HG03469 (cell line): Measurements from ENCODE around the gene ANKRD7.

Experiments
- ATAC-seq: cut with Tn5 transposase; IDR thresholded peaks from one replicate; pipeline ENCODE4 v1.9.1; 2021; ENCODE audit warnings: mild to moderate bottlenecking, moderate library complexity, moderate number of reproducible peaks; ENCODE audit not compliant: unreplicated experiment

Gene ANKRD7, protein sequence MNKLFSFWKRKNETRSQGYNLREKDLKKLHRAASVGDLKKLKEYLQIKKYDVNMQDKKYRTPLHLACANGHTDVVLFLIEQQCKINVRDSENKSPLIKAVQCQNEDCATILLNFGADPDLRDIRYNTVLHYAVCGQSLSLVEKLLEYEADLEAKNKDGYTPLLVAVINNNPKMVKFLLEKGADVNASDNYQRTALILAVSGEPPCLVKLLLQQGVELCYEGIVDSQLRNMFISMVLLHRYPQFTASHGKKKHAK

GRCh38 chr7:118224521-118224920, at the start of gene ANKRD7:
ANKRD7 (plus strand) TSS chr7:118224704; CDS start chr7:118224831, 127 bp downstream.
- ATAC-seq: no peak

DNA sequence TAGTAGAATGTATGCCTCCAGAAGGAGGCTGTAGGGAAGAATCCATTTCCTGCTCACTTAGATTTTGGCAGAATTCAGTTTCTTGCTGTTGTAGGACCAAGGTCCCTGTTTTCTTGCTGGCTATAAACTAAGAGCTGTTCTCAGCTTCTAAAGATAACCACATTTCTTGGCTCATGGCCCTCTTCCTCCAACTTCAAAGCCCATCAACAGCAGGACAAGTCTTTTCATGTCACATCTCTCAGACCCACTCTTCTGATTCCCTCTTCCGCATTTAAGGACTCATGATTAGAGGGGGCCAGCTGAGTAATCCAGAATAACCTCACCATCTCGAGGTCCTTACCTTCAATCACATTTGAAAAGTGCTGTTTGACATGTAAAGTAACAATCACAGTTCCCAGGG, 48.8 kb upstream of the ANKRD7 start:
- no peak for ATAC-seq

DNA sequence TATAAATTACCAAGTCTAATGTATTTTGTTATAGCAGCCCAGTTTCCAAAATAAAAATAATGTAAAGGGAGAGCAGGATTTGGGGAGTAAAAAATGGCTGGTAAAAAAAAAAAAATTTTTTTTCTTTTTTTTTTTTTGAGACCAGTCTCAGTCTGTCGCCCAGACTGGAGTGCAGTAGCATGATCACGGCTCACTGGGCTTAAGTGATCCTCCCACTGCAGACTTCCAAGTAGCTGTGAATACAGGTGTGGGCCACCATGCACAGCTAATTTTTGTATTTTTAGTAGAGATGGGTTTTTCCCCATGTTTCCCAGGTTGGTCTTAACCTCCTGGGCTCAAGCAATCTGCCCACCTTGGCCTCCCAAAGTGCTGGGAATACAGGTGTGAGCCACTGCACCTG, 45.3 kb upstream of the ANKRD7 start:
- no peak for ATAC-seq

DNA sequence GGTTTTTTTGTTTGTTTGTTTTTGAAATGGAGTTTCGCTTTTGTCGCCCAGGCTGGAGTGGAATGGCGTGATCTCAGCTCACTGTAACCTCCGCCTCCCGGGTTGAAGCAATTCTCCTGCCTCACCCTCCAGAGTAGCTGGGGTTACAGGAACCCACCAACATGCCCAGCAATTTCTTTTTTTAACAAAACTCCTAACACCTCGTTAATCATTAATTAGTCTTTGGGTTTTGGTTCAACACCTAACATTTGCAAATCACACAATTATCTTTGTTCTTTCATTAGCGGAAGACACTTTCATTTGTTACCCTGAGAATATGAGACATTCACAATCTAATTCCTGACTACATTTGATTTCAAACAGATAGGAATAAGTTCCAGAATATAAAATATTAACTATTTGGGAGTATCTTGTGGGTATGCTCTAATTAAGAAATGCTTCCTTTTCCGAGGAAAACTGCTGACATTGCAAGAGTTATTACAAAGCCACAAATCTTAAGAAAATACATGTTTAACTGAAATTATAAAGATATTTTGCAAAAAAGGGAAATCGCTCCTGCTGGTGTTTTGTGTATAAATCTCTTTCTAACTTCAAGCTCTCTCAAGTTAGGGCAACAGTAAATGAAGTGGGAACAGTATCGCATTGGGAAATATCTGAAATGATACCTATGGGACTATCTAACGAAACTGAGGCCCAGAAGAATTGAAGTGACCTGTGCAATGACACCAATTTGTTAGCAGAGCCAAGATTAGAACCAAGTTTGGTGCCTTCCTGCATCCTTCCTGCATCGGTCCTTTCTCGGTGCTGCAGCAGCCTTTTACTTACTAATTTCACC, 41.7 kb upstream of the ANKRD7 start:
- no peak for ATAC-seq

- no peak for ATAC-seq
These were observed 41.1 kb upstream of the ANKRD7 start for GRCh38 chr7:118183428-118183785.

DNA sequence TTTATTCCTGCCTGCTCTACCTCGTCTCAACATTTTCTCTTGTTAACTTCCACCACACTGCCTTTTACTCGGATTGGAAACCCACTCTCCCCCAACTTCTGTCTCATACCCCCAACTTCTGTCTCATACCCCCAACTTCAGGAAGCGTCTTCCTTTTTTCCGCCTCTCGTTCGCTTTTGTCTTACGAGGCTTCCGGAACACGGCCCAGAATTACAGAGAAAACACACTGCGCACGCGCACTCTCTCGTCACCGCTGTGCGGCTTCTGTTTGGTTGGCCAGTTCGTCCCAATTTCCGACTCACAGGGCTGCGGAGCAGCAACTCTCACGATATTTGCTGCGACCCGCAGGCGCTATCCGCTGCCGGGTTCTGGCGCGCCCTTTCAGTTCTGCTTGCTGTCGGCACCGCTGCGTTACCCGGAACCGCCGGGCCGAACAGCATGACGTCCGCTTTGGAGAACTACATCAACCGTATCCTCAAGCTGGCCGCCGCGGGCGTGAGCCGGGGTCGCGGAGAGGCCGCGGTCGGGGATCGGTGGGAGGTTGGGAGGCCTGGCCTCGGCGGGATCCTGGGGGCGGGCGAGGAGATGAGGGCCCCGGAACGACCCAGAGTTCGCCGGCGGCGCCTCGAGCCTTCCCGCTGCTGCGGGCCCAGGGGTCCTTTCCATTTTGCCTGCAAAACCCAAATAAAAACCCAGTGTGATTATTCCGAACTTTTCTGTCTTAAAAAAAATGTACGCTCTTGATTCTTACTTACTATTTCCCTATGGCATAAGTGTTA, 40.5 kb upstream of the ANKRD7 start, which contains the start of gene LSM8:
LSM8 (plus strand) TSS at position 379 of the 779 bp plus-strand sequence; CDS start at position 439, 60 bp downstream.
- peak; percentile 99 for ATAC-seq

DNA sequence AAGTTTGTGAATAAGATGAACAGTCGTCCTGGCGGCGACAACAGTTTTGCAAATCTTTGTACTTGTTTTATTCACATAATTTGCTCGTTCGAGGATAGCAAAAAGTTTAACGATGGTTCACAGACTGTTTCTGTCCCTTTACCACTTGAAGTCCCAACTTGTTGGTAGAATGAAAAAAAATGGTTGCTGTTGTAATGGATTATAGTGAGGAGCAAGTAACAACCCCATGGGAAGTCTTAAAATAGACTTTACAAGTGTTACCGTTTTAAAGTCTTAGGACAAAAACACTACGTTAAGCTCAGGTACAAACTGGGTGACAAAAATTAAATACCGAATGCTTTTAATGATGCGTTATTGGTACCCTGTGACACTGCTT, 40.0 kb upstream of the ANKRD7 start:
- ATAC-seq: no peak

GRCh38 chr7:118185163-118185860, 39.2 kb upstream of the ANKRD7 start:
- no peak for ATAC-seq

DNA sequence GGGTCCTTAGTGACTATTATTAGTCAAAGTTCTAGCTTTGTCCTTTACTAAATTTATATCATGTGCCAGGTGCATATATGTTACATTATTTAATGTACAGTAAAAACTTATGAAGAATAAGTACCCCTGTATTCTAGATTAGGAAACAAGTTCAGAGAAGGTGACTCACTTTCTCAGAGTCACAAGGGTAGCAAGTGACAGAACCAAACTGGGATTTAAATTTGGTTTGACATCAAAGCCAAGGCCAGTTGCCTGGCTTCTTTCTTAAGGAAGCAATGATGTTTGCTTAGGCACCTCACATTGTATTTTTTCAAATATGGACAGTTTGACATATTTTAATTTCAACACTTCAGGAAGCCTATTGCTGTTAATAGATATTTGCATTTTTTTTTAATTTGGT, 38.0 kb upstream of the ANKRD7 start:
- ATAC-seq: no peak

DNA sequence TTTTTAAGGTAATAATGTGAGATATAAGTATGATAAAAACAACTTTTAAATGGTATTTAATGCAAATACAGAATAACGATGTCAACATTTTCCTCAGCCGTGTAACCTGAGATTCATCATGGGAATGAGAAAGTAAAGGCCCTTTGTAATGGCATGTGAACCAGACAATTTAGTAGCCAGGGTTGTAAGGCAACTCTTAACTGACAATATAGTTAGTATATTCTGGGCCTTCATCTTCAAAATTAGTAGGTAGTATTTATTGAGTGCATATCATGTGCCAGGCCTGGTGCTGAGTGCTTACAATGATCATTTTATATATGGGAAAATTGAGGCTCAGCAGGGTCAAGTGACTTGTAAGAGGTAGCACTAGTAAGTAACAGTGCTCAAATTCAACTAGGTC, 29.9 kb upstream of the ANKRD7 start:
- no peak for ATAC-seq

DNA sequence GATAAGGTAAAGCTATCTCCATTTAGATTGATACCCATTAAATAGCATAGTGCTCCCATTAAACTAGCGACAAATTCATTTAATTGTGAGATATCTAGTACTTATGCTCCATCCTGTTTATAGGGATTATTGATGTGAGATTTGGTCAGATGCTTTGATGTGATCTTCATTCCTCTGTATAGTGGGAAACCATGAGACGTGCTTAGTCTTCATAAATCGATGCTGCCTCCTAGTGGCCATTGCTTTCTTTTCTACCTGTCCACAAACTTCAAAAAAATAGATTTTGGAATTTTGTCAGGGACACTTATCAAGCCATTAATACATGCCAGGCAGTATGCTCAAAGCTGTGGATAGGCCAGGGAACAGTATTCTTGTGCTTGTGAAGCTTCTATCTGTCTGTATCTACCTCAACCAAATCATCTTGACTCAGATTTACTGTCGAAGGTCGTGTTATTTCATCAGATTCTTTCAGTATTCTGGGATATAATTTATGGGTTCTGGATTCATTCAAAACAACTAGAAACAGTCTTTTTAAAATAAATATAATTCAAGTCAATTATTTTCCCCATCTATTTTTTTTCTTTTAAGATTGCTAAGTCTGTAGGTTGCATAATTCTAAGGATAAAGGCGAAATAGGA, 28.5 kb upstream of the ANKRD7 start:
- ATAC-seq: peak; percentile 75

GRCh38 chr7:118202061-118202460, 22.4 kb upstream of the ANKRD7 start:
- no peak for ATAC-seq

DNA sequence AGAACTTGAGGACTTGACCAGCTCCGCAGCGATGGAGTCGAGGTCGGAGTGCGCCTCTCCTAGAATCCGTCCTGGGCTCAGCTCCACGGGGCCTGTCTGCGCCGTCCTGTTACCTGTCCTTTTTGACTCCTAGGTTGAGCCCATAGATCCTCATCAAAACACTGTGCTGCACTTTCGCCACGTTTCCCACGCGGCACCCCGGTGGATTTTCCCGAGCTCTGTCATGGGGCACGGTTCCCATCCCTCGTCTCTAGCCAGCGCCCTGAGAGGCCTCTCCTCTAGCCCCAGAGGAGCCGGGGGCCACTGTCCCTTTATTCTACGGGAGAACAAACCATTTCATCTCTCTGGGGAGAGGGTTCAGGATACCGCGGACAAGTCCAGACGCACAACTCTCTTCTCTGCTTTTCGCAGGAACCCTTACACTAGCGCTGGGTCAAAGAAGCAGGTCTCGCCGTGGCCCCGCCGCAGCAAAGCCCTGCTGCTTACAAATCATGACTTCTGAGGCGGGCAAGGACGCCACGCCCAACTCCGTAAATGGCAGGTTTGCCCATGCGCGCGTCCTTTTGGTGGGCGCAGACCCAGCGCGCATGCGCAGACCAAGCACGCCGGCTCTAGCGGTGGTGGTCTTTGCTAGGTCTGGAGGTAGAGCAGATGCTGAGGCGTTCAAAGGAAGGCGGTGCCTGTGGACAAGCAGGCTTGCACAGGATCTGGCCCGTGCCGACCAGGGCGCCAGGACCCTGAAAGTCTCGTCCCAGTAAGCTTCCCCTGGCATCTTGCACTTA, 10.3 kb upstream of the ANKRD7 start:
- peak; percentile 96 for ATAC-seq

DNA sequence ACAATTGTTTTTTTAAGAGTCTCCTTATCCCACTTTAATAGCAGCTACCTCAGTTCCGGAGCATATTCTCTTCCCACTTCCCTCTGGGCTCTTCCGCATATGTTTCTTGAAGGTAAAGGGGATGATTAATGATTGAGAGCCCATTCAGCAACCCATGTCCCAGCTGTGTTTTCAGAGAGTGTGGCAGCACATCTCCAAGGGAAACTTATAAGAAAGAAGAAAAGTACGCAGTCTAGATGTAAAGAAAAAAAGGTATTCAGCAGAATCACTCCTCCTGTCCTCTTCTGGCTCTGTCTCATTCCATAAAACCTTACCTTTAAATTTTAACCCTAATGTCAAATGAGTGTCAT, 9.7 kb upstream of the ANKRD7 start:
- no peak for ATAC-seq

DNA sequence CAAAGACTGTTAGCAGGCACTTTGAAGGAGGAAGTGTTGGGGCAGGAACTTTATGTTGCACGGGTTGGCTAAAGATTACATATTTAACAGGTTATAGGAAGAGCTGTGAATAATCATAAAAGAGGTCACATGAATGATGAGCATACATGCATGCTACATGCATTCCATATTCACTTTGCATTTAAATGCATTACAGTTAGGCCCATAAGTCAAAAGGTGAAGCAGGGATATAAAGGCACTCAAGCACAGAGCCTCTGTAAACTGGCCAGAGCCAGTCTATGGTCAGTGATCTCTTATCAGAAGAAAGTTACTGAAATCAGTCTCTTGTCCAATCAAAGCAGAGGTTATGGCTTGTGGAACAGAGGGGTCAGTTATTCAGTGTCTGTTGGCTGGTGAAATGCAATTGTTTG, 7.3 kb upstream of the ANKRD7 start:
- no peak for ATAC-seq

GRCh38 chr7:118218413-118219156, 5.9 kb upstream of the ANKRD7 start:
- no peak for ATAC-seq

GRCh38 chr7:118219157-118219512, 5.4 kb upstream of the ANKRD7 start:
- ATAC-seq: no peak

GRCh38 chr7:118220583-118220982, 3.9 kb upstream of the ANKRD7 start:
- ATAC-seq: no peak

DNA sequence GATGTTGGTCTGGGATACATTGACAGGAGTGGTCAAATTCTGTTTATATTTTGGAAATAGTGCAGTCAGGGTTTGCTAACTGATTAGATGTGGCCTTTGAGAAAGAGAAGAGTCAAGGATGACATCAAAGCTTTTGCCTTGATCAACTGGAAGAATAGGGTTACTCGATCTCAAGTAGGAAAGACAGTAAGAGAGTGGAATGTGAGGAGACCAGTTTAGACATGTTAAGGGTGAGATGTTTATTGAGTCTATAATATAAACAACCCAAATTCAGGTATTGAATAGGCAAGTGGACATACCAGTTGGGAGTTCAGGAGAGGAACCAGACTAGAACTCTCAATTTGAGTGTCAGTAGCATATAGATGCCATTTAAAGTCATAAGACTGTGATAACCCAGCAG, 1.9 kb upstream of the ANKRD7 start:
- ATAC-seq: no peak
